GM19238 (cell line): Measurements from ENCODE around the gene GOLGA7B.

Experiments used
- DNase-seq: peaks from one replicate; pipeline ENCODE4 v3.0.0; 2011; ENCODE audit warnings: low spot score; ENCODE audit not compliant: insufficient read length

GOLGA7B gene

DNA sequence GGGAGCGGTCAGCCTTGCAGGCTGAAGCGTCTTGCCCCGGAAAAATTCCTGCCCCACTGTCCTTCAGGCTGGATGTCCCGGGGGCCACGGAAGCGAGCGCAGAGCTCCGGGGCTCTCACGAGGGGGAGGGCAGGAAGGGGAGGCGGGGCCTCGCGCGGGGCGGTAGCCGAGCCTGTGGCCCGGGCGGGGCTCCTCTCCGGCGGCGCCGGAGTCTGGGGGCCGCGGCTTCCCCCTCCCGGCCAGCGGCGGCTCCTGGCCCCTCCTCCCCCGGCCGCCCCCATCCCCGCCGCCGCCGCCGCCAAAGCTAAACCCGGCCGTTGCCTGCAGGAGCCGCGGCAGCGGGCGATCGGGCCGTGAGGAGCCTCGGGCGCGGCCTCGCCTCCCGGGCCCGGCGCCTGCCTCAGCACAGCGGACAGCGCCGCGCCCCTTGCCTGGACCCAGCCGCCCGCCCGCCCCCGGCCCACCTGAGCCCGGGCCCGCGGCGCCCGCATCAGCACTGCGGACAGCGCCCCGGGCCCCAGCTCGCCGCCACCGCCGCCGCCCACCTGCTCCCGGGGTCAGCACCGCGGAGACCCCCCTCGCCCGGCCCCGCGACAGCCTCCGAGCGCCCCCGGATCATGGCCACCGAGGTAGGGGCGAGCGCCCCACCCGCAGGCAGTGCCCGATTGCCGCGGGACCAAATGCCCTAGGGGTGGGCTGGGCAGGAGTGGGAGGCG is at the start of gene GOLGA7B:
Gene GOLGA7B (plus strand): TSS at position 157 of the 716 bp plus-strand sequence. CDS start 461 bp downstream, at position 618.
- DNase-seq: peak; percentile 45

DNA sequence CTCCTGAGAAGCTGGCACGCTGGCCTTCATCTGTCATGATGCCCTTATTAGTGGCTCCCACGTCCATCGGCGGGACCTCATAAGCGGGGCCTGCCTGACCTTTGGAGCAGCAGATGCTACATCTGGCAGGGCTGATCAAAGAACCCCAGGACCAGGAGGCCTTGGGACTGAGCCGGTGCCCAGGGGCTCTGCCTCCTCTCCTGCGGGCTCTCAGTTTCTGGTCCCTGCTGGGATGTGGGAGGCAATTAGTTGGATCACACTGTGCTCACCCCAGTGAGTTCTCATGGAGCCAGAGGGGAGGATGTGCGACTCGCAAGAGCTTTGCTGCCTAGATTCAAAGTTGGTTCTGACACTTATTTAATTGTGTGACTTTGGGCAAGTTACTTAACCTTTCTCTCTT is 49.2 kb upstream of the GOLGA7B start:
- no peak for DNase-seq

DNA sequence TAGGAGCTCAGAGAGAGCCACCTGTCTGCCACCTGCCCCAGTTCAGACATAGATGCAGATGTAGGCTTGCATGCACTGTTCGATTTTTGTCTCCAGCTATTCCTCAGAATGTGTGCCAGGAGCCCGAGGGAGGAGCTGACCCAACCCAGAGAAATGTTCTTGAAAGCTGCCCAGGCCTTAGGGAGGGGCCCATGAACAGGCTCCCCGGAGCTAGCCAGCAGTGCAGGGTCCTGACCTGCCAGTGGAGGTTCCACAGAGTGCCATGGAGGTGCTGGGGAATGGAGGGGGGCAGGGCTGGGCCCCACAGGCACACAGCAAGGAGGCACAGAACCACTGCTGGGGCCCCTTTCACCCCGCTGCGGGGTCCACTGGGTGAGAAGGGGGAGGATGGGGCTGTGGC is 48.2 kb upstream of the GOLGA7B start:
- DNase-seq: no peak

DNA sequence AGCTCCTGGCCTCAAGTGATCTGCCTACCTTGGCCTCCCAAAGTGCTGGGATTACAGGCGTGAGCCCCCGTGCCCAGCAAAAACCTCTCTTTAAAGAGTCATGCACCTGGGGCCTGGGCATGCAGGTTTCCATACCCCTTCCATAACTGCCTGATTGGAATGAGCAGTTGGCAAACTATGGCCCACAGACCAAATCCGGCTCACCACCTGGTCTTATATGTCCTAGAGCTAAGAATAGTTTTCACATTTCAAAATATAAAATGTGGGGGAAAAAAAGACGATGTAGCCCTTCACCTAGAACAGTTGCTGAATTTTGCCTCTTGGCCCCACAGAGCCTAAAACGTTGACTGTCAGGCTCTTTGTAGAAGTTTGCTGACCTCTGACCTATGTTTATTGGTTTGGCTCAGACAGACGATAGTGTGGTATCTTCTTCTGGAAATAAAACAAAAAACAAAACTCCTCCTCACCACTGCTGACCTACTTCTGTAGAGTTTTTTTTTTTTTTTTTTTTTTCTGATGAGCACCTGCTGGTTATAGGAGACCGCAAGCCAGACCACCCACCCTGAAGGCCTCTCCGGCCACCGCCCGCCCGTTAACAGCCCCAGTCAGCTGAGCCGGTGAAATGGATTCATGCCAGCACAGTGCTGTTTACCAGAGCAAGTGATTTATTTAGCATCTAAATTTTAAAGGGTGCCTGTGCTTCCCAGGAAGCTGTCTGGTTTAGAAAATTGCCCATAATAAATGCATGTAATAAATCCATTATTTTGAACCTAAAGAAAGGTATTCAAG is 44.4 kb upstream of the GOLGA7B start:
- no peak for DNase-seq

DNA sequence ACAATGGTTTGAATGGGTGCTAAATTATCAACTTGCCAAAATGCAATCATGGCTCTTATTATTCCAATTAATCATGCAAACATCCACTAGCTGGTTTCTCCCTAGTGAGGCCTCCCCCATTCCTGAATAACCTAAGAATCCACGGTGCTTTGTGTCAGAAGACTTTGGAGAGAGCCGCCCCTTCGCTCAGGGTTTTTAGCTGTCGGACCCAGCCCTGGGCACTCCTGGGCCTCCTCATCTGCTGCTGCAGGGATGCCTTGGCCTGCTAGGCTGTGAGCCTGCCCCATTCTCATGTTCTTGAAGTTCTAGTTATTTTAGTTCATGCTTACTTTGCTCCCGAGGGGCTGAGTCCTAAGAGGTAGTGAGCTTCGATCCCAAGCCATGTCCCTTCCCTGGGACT is 43.7 kb upstream of the GOLGA7B start:
- DNase-seq: no peak

DNA sequence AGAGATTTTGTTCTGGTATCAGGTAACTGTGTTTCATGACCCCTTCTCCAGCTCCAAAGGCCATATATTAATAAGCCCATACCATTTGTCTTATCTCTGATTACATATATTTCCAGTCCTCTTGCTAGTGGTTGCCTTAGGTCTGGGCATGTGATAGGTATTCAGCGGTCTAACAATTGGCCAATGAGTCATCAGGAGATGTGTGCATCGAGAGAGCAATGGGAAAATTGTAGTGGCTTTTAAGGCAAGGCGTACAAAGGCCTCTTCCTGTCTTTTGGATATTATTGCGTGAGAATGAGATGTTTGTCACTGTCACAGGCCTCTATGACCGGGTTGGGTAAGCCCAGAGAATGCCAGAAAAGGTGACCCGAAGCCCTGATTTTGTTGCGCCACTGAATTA is 39.2 kb upstream of the GOLGA7B start:
- DNase-seq: no peak

DNA sequence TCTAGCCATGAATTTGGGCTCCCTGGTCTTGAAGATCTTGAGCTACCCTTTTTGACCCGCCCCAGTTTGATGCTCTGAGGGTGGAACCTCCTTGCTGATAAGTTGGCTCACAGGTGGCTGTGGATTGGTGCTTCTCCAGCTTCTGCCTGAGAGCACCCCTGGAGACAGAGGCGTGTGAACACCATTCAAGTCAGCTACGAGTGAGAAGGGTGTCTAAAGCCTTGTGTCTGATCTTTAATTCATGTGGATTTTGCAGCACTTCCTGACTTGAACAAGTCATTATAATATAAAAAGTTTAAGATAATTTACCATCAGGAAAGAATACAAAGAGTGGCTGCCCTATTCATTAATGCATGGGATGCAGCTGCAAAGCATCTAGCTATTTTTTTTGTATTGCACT is 37.7 kb upstream of the GOLGA7B start:
- no peak for DNase-seq

DNA sequence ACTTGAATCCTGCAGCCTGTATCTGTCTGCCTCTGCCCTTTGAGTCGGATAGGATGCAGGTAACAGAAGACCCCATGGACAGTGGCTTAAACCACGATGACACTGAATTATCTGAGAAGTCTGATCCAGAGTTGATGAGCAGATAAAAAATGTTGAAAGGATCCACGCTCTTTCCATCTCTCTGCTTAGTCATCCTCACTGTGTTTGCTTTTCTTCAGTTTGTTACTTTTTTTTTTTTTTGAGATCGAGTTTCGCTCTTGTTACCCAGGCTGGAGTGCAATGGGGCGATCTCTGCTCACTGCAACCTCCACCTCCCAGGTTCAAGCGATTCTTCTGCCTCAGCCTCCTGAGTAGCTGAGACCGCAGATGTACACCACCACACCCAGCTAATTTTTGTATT is 36.9 kb upstream of the GOLGA7B start:
- no peak for DNase-seq

DNA sequence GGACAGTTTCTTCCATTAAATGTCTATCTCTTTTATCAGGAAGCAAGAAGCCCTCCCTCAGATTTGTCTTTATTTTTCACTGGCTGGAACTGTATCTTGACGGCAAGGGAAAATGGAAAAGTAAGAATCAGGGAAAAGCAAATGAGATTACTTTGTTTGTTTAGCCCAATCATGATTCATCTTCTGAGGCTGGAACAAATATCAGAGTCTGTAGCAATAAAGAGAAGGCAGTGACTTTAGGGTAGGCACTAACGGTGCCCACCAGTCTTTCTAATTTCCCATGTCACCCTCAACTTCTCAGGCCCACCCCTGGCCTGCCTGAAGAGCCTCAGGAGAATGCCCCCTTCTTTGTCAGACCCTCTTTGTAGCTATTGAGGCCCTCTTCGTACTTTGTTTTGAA is 36.3 kb upstream of the GOLGA7B start:
- DNase-seq: no peak

DNA sequence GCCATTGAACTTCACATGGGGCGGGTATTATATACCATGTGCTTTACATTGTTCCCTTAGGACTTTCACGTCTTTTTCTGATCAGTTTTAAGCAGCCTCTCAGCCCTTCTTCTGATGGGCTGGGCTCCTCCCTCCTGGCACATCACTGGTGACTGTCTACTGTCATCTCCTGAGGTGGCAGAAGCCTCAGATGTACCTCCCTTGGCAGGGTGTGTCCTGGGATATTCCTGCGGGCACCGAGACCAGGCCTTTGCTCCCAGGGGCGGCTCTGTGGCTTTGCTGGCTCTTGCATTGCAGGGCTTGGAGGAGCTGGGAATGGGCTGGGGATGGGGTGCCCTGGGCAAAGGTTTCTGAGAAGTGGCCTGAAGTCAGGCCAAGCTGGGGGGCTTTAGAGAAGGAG is 34.6 kb upstream of the GOLGA7B start:
- DNase-seq: no peak

DNA sequence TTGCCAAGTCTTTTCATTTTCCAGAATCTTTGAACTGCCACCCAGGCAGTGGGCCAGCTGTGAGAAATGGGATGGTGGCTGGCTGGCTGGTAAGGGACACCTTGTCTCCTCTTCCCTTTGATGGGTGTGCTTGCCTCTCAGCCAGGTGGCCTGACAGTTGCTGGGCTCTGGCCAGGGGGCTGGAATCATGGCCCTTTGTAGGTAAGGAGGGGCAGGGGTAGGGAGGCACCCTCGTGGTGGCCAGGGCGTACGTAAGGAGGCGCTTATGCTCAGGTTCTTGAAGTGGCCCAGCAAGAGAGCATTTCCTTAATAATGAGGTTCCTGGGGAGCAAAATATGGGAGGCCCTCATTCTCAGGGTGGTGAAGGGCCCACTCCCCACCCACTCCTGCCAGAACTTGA is 33.0 kb upstream of the GOLGA7B start:
- DNase-seq: no peak

DNA sequence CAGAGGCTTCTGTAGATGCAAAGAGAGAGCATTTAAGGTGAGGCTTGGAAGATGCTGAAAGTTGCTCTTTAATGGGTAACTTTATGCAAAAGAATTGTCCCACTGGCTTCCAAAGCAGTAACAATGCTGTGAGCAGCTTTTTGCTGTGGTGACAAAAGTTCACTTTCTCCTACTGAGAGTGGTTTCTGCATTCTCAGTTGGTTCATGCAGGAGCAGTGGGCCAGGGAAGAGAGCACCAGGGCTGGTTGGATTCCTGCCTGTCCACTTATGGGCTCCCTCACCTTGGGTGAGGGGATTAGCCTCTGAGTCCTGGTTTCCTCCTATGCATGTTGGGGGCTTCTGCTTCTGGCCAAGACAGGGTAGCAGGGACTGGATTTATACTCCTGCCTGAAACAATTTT is 31.1 kb upstream of the GOLGA7B start:
- no peak for DNase-seq

DNA sequence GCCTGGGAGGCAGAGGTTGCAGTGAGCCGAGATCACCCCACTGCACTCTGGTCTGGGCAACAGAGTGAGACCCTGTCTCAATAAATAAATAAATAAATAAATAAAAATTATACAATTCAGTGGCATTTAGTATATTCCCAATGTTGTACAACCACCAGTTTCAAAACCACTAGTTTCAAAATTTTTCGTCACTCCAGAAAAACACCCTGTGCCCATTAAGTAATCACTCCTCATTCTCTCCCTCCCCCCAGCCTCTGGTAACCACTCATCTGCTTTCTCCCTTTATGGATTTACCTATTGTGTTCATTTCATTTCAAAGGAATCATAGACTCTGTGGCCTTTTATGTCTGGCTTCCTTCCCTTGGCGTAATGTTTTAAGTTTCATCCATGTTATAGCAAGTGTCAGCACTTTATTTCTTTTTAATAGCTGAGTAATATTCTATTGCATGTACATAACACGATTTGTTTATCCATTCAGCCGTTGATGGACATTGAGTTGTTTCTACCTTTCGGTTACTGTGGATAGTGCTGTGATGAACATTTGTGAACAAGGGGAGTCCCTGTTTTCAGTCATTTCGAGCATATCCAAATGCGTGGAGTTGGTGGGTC is 29.4 kb upstream of the GOLGA7B start:
- DNase-seq: no peak

DNA sequence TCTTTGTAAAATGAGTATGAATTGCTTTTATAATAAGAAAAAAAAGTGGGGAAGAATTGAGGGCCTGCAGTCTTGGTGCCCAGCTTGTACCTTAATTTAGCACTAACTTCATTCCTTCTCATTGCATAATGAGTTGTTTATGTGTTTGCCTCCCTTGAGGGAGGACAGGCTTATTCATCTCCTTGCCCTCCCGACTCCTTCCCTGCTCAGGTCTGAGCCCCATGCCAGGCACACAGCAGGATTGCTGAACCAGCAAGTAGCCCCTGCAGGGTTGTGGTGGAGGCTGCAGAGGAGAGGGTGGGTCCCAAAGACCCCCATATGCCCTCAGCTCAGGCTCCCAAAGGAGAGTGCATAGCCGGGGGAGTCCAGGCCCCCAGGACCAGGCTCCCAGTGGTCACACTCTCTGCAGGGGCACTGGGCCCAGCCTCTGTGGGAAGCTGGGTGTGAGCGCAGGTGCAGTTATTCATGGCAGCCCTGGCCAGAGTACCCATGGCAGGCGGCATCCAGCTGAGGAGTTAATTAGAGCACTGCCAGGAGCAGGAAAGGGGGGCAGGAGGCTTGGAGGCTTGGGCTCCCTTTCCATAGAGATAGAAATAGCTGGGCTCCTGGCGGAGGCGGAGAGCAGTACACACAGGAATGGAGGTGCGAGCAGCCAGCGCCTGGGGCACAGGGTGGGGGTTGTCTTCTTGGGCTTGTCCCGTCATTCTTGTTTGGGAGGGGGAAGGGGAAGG is 28.2 kb upstream of the GOLGA7B start:
- no peak for DNase-seq

DNA sequence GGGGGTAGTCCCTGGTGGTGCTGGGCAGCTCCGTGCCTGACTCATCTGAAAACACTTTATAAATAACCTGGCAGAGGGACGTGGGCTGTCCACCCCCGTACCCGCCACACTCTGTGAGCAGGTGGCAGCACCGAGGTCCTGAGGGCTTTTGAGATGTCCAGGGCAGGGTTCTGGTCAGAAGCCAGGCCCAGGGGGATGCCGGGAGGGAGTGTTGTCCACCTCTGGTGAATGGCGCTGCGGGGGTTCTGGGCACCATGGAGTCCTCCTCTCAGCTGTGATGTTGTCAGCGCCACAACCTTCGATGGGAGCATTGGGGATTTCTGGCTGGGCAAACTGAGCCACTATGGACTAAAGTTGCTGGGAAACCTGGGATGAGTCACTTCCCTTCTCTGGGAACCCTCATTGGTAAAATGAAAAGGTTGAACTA is 27.4 kb upstream of the GOLGA7B start:
- DNase-seq: no peak

DNA sequence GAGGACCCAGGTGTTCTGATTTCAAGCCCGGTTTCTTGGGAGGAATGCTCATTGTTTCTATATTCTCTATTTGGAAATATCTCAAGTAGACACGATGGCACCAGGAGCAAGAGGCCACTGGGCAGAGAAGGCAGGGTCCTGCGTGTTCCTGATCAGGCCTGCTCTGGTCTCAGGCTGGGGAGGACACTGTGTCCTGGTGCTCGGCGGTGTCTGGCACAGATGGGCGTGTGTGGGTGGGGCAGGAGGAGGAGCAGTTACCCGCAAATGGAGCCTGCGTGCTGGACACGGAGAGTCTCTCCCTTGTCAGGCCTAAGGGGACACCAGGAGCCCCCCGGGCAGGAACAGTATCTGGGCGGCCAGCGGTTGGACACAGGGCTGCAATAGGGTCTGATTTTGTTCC is 25.9 kb upstream of the GOLGA7B start:
- no peak for DNase-seq

DNA sequence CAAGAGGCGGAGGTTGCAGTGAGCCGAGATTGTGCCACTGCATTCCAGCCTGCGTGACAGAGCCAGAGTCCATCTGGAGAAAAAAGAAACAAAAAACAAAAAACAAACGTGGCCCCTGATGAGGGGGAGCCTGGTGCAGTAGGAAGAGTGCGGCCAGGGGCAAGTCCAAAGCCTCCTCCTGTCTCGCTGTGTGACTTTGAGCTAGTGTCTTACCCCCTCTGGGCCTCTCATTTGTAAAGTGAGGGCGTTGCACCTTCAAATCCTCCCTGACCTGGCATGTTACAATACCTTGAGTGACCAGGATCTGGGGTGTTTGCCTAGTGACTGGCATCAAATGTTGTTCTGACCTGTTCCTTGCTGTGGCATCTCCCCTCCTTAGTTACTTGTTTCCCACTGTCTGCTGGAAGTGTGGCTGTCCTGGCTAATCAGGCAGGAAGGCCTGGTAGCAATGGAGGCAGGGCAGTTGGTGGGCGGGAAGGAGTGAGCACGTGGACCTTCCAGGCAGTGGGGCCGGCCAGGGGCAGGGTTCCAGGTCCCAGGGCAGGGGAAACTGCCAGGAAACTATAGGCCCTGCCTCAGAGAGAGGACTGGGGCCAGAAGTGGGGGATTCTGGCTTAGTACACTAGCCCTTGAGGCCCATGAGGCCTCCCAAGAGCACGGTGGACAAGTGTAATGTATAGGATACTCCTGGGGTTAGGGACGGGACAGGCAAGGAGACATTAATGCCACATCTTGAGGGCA is 24.5 kb upstream of the GOLGA7B start:
- no peak for DNase-seq

DNA sequence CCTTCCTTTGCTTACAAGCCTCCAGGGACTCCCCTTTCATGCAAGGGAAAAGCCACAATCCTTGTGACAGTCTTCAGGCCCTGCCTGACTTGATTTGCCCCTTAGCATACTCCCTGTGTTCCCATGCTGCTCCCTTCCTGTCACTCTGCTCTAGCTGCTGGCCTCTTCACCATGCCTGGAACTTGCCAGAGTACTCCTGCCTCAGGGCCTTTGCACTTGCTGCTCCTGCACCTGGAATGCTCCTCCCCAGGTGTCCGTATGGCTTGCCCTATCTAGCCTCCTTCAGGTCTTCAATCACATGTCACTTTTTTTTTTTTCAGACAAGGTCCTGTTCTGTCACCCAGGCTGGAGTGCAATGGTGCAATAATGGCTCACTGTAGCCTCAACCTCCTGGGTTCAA is 22.8 kb upstream of the GOLGA7B start:
- no peak for DNase-seq

DNA sequence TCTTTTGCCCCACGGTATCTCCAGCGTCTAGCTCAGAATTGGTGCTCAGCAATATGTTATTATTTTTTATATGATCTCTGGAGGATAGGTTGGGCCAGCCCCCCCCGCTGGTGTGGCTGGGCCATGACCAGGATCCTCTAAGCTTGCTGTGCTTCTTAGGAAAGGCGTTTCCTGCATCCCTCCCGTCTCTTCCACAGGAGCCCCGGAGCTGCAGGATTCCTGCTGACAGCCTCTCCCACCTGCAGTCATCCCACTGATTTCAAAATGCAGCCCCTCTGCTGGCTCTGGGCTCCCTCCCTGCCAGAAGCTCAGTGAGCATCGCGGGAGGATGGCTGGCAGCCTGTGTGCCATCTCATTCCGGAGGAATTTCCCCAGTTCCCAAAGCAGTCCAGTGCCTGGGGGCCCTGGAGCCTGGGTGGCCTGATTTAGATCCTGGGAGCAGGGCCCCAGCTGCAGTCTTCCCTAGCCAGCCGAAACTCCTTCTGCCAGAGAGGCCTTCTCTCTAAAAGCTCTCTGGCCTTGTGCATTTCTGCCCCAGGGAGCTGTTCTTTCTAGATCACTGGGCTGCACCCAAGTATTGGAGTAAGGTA is 21.8 kb upstream of the GOLGA7B start:
- no peak for DNase-seq

DNA sequence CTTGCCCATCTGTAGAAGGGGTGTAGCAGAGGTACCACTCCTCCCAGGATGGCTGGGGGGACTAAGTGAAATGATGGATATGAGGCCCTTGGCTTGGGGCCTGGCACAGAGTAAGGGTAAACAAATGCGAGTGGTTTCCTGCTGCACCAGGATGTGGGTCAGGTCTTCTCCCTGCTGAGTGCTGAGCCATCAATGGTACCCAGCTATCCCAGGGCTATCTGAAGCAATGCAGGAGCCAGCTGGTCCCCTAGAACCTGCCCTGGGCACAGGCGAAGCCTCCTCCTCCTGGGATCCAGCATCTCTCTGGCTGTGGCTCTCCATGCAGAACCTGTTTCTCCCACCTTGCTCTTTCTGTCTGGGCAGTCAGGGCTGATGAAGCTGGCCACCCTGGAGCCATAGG is 20.9 kb upstream of the GOLGA7B start:
- no peak for DNase-seq

DNA sequence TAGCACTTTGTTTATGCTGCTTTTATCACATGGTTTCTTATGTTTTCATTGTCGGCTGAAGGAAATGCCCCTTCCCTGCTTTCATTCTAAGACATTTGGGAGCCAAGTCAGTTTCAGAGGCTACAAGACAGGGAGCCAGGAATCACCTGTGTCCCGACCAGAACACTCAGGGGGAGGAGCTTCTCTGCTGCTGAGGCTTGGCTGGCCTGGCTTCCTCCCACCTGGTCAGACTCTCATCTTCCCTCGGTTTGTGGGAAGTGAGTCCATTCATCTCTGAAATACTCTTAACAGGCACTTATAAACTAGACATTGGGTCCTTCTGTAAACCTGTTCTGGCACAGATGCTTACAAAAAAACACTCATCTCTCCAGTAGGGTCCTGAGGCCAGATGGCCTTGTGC is 19.6 kb upstream of the GOLGA7B start:
- DNase-seq: no peak
